Endodermal cell (in vitro differentiated cells): ENCODE data around the gene GOLGA2. TPM values are rescaled to one million over a fixed set of nuclear protein-coding genes. Genes with fewer than 3 reads are reported as not detected.

Source experiments
- DNase-seq: peaks from one replicate; pipeline ENCODE4 v3.0.0-alpha.2; 2017
- H3K27ac ChIP-seq: 2 replicates; pipeline ENCODE4 v1.5.1; 2013; ENCODE audit warnings: mild to moderate bottlenecking, low read depth, low read length, moderate library complexity
- H3K27me3 ChIP-seq: 2 replicates; pipeline ENCODE4 v1.6.1; 2013; ENCODE audit warnings: mild to moderate bottlenecking, low read length, moderate library complexity; ENCODE audit not compliant: insufficient read depth, control insufficient read depth, poor library complexity, severe bottlenecking
- H3K36me3 ChIP-seq: 2 replicates; pipeline ENCODE4 v1.7.0; 2013; ENCODE audit warnings: mild to moderate bottlenecking, low read length, moderate library complexity; ENCODE audit not compliant: control insufficient read depth, insufficient read depth
- H3K4me1 ChIP-seq: one replicate; pipeline ENCODE4 v1.7.0; 2013; ENCODE audit warnings: low read length; ENCODE audit not compliant: control insufficient read depth, insufficient read depth
- H3K4me3 ChIP-seq: 2 replicates; pipeline ENCODE4 v1.5.1; 2013; ENCODE audit warnings: mild to moderate bottlenecking, low read length, moderate library complexity
- H3K9ac ChIP-seq: 2 replicates; pipeline ENCODE4 v1.6.1; 2013; ENCODE audit warnings: mild to moderate bottlenecking, low read length, moderate library complexity; ENCODE audit not compliant: poor library complexity, severe bottlenecking; ENCODE audit errors: extremely low read depth
- H3K9me3 ChIP-seq: 2 replicates; pipeline ENCODE4 v1.6.1; 2013; ENCODE audit warnings: mild to moderate bottlenecking, low read length, moderate library complexity; ENCODE audit not compliant: control insufficient read depth
- H3K27ac Mint-ChIP-seq: 2 replicates; pipeline ENCODE4 v1.8.0; 2020; ENCODE audit warnings: mixed read lengths
- H3K27me3 Mint-ChIP-seq: 2 replicates; pipeline ENCODE4 v1.8.0; 2021; ENCODE audit warnings: mild to moderate bottlenecking, mixed read lengths; ENCODE audit not compliant: insufficient read depth
- H3K36me3 Mint-ChIP-seq: 2 replicates; pipeline ENCODE4 v1.8.0; 2020; ENCODE audit warnings: low read depth, mixed read lengths
- H3K4me1 Mint-ChIP-seq: 2 replicates; pipeline ENCODE4 v1.8.0; 2020; ENCODE audit warnings: mixed read lengths
- H3K4me3 Mint-ChIP-seq: 2 replicates; pipeline ENCODE4 v1.8.0; 2020; ENCODE audit warnings: mild to moderate bottlenecking, moderate library complexity, mixed read lengths
- H3K9me3 Mint-ChIP-seq: 2 replicates; pipeline ENCODE4 v1.8.0; 2020; ENCODE audit warnings: mild to moderate bottlenecking, mixed read lengths
- CTCF ChIP-seq: fragments of 200-600 bp; sonication (generic); conservative IDR thresholded peaks from 2 replicates; pipeline ENCODE4 v1.5.0; 2021; ENCODE audit warnings: antibody characterized with exemption, mild to moderate bottlenecking
- WGBS, 2 experiments: methylation state at CpG; one replicate each; pipeline versions ENCODE4 v1.1.5 to v1.1.7; 2013; ENCODE audit warnings: missing lambda C conversion rate in 2 of 2, mixed read lengths in 1 of 2; ENCODE audit not compliant: insufficient coverage in 1 of 2, insufficient read length in 1 of 2; 5-methylcytosine and 5-hydroxymethylcytosine counted together
- total RNA-seq, 2 donors: library from RNA; stranded (reverse); fragmentation: NEBNext Ultra II Directional in 1 of 2; extraction: Animal tissue kit (Norgen Biotek cat#: 25700) in 1 of 2; gene quantifications; 2 replicates in 1 of 2; 3 replicates in 1 of 2; pipeline ENCODE4 v1.2.1, GENCODE V29; 2021

The GOLGA2 gene
- total RNA-seq, 2 donors from 2014 or later = 91.9 to 101 TPM

- H3K9me3 ChIP-seq = no peaks in the 10 kb centered on the region
- H3K4me1 ChIP-seq = no peaks in the 10 kb centered on the region
- no peak overlapping the region for H3K27ac ChIP-seq
- peaks cover 34% of the 10 kb centered on the region for H3K36me3 ChIP-seq
- Mint-ChIP-seq H3K27ac (peak overlapping the region; percentile 95), H3K36me3 (peaks cover 18% of the 10 kb centered on the region), H3K27me3 (no peaks in the 10 kb centered on the region), H3K9me3 (no peaks in the 10 kb centered on the region), H3K4me1 (peaks cover 16% of the 10 kb centered on the region), H3K4me3 (peak overlapping the region; percentile 89)
- H3K4me3 ChIP-seq = peak overlapping the region; percentile 94
- peak overlapping the region; percentile 73 for H3K9ac ChIP-seq
- H3K27me3 ChIP-seq = no peaks in the 10 kb centered on the region
- 10 to 15% methylated on average over 14 to 23 of the region's 23 CpGs for WGBS, 2 experiments
- DNase-seq = peak; percentile 85
- TF ChIP-seq CTCF = no peak
Observed at GRCh38 chr9:128276574-128277270, 915 bp upstream of the GOLGA2 start.

GRCh38 chr9:128276008-128276573, 284 bp upstream of the GOLGA2 start, which contains the start of gene SWI5:
Gene SWI5 (plus strand): TSS chr9:128276276.
- H3K4me3 Mint-ChIP-seq = peak within 1 kb of the TSS; percentile 89
- TF ChIP-seq CTCF = no peak
- 0 to 1% methylated on average over 26 to 38 of the region's 38 CpGs for WGBS, 2 experiments
- peak within 1 kb of the TSS; percentile 95 for H3K27ac Mint-ChIP-seq
- no peaks in the 10 kb centered on the region for H3K27me3 ChIP-seq
- peak; percentile 100 for DNase-seq
- peaks cover 24% of the 10 kb centered on the region for H3K36me3 Mint-ChIP-seq
- peaks cover 16% of the 10 kb centered on the region for H3K4me1 Mint-ChIP-seq
- no peaks in the 10 kb centered on the region for H3K9me3 Mint-ChIP-seq
- H3K36me3 ChIP-seq = peaks cover 39% of the 10 kb centered on the region
- H3K9me3 ChIP-seq = no peaks in the 10 kb centered on the region
- peak within 1 kb of the TSS; percentile 99 for H3K9ac ChIP-seq
- no peaks in the 10 kb centered on the region for H3K27me3 Mint-ChIP-seq
- peak within 1 kb of the TSS; percentile 94 for H3K4me3 ChIP-seq
- no peaks in the 10 kb centered on the region for H3K4me1 ChIP-seq
- peak within 1 kb of the TSS; percentile 83 for H3K27ac ChIP-seq

- H3K4me3 ChIP-seq = peak overlapping the region; percentile 94
- no peaks in the 10 kb centered on the region for H3K9me3 ChIP-seq
- H3K36me3 ChIP-seq = peaks cover 44% of the 10 kb centered on the region
- peaks cover 14% of the 10 kb centered on the region for H3K4me1 Mint-ChIP-seq
- DNase-seq = no peak
- H3K4me1 ChIP-seq = no peaks in the 10 kb centered on the region
- peak overlapping the region; percentile 89 for H3K4me3 Mint-ChIP-seq
- H3K27me3 ChIP-seq = no peaks in the 10 kb centered on the region
- no peaks in the 10 kb centered on the region for H3K27me3 Mint-ChIP-seq
- peak overlapping the region; percentile 99 for H3K9ac ChIP-seq
- H3K36me3 Mint-ChIP-seq = peaks cover 20% of the 10 kb centered on the region
- peak overlapping the region; percentile 66 for H3K27ac Mint-ChIP-seq
- no peaks in the 10 kb centered on the region for H3K9me3 Mint-ChIP-seq
- whole genome bisulfite sequencing, 2 experiments = 94 to 95% methylated on average over 6 to 8 of the region's 8 CpGs
- no peak for TF ChIP-seq CTCF
- no peak overlapping the region for H3K27ac ChIP-seq
Observed at GRCh38 chr9:128274245-128274644, 1.6 kb downstream of the GOLGA2 start.
